Coronary artery (tissue), 2 donors: Measurements from ENCODE around the gene GUCD1.
"Not testable (repeated sequence)": the region's sequence is repeated elsewhere in the genome, so short reads cannot be mapped to it uniquely, and the experiment has no call there.

Experiments
- DNase-seq: peaks from one replicate; pipeline ENCODE4 v3.0.0-alpha.2; 2017; ENCODE audit warnings: low spot score
- H3K27ac ChIP-seq, 2 donors: fragments of 200-600 bp; sonication (generic); one replicate each; pipeline ENCODE4 v1.5.1; 2016 to 2019
- H3K4me3 ChIP-seq: fragments of 200-600 bp; sonication (generic); 2 replicates; pipeline ENCODE4 v1.5.1; 2016; ENCODE audit warnings: mild to moderate bottlenecking, moderate library complexity
- CTCF ChIP-seq: fragments of 200-600 bp; sonication (generic); IDR thresholded peaks from one replicate; pipeline ENCODE4 v1.5.1; 2019; ENCODE audit warnings: antibody characterized with exemption

The GUCD1 gene

GRCh38 chr22:24554313-24555164, at the start of gene GUCD1:
TSS of gene GUCD1 (minus strand) at chr22:24555138. CDS start at chr22:24554991, 147 bp downstream.
- Histone ChIP-seq H3K4me3 (peak within 1 kb of the TSS; percentile 100), H3K27ac (peak within 1 kb of the TSS; percentile 97 to 98)
- TF ChIP-seq CTCF, result no peak
- DNase-seq, result no peak

GRCh38 chr22:24603770-24604629, 49.1 kb upstream of the GUCD1 start:
- not testable (repeated sequence) for H3K27ac ChIP-seq, H3K4me3 ChIP-seq, DNase-seq

GRCh38 chr22:24602847-24603769, 48.2 kb upstream of the GUCD1 start, which contains the start of gene GGT1:
TSS of gene GGT1 (plus strand) at chr22:24603193. CDS start at chr22:24611082, 7,889 bp downstream.
- H3K27ac ChIP-seq, H3K4me3 ChIP-seq, DNase-seq: not testable (repeated sequence)

GRCh38 chr22:24602105-24602749, 47.3 kb upstream of the GUCD1 start:
- not testable (repeated sequence) for DNase-seq, H3K4me3 ChIP-seq, H3K27ac ChIP-seq

GRCh38 chr22:24601217-24602104, 46.5 kb upstream of the GUCD1 start:
- Histone ChIP-seq H3K27ac (no peak overlapping the region), H3K4me3 (no peak overlapping the region)
- DNase-seq, result no peak
- no peak for TF ChIP-seq CTCF

- DNase-seq, H3K4me3 ChIP-seq, H3K27ac ChIP-seq: not testable (repeated sequence)
Observed at GRCh38 chr22:24599958-24600715, 45.2 kb upstream of the GUCD1 start.

GRCh38 chr22:24599514-24599913, 44.6 kb upstream of the GUCD1 start:
- Histone ChIP-seq H3K4me3 (no peak overlapping the region), H3K27ac (no peak overlapping the region)
- TF ChIP-seq CTCF, result no peak
- no peak for DNase-seq

GRCh38 chr22:24597076-24597475, 42.1 kb upstream of the GUCD1 start:
- not testable (repeated sequence) for DNase-seq, H3K4me3 ChIP-seq, H3K27ac ChIP-seq
